K562 treated with DMSO at 1 percent for 24 hours (cell line): ENCODE data around the gene SYF2. TPM values are rescaled to one million over a fixed set of nuclear protein-coding genes. Genes with fewer than 3 reads are reported as not detected.

Experiments used
- total RNA-seq: library from RNA; unstranded; fragments of 300-600 nt; gene quantifications from 2 replicates; pipeline ENCODE4 v1.2.3, GENCODE V29; 2022; ENCODE audit warnings: low read depth; ENCODE audit not compliant: insufficient read depth

The SYF2 gene
- total RNA-seq = 60.7 and 63.4 TPM in 2 replicates

GRCh38 chr1:25232027-25232865 lies at the start of gene SYF2:
Gene SYF2, minus strand, starts transcription at chr1:25232502. Its CDS starts 35 bp downstream, at chr1:25232467.

GRCh38 chr1:25272238-25272637 lies 39.9 kb upstream of the SYF2 start, which contains the start of gene RHD:
Gene RHD, plus strand, starts transcription at chr1:25272509. Its CDS starts 39 bp downstream, at chr1:25272548.

GRCh38 chr1:25247024-25247828 lies 14.9 kb upstream of the SYF2 start, which contains the start of gene RSRP1:
Gene RSRP1, minus strand, starts transcription at chr1:25247454. Its CDS starts 491 bp downstream, at chr1:25246963.

Other genes starting within 250 kb of the SYF2 start
- gene RSRP1, start 15.0 kb upstream of the SYF2 start, total RNA-seq = 102 and 105 TPM in 2 replicates
- 6.1 and 8.1 TPM in 2 replicates for gene RHD, start 40.0 kb upstream of the SYF2 start, total RNA-seq
- gene TMEM50A, start 105.8 kb upstream of the SYF2 start, total RNA-seq = 84.1 and 103 TPM in 2 replicates
- 12.1 and 13.0 TPM in 2 replicates for gene RHCE, start 188.3 kb upstream of the SYF2 start, total RNA-seq
- gene MACO1, start 198.4 kb upstream of the SYF2 start, total RNA-seq = 12.0 and 16.4 TPM in 2 replicates